ENCODE results near the gene TMEM86A. TPM values are rescaled to one million over a fixed set of nuclear protein-coding genes. Genes with fewer than 3 reads are reported as not detected.

Gene TMEM86A
- total RNA-seq, 2 donors from 2014 or later = 4.7 to 5.6 TPM

DNA sequence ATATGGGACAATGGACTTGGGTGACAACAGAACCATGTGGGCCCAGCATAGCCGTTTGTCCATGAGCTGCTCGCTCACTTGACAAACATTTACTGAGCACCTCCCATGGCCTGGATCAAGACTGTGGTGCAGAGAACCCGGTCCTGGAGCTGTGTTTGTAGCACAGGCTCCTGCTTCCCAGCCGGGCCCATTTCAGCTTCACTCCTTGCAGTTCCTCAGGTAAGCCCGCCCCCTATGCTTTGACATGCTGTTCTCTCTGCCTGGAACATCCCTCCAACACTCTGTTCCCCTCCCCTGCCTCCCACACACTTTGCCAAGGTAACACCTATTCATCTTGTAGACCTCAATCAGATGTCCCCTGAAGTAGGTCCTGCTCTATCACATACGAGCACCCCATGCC, 46.7 kb downstream of the TMEM86A start:
- H3K27me3 ChIP-seq = no peaks in the 10 kb centered on the region
- TF ChIP-seq, protein P1, sequence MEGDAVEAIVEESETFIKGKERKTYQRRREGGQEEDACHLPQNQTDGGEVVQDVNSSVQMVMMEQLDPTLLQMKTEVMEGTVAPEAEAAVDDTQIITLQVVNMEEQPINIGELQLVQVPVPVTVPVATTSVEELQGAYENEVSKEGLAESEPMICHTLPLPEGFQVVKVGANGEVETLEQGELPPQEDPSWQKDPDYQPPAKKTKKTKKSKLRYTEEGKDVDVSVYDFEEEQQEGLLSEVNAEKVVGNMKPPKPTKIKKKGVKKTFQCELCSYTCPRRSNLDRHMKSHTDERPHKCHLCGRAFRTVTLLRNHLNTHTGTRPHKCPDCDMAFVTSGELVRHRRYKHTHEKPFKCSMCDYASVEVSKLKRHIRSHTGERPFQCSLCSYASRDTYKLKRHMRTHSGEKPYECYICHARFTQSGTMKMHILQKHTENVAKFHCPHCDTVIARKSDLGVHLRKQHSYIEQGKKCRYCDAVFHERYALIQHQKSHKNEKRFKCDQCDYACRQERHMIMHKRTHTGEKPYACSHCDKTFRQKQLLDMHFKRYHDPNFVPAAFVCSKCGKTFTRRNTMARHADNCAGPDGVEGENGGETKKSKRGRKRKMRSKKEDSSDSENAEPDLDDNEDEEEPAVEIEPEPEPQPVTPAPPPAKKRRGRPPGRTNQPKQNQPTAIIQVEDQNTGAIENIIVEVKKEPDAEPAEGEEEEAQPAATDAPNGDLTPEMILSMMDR (IDR thresholded peaks at IDR 0.05) = no peak
- TF ChIP-seq POLR2A (IDR thresholded peaks at IDR 0.05) = no peak
- H3K4me3 ChIP-seq = no peak overlapping the region
- H3K36me3 ChIP-seq (replicated peaks in 1 of 2; ENCODE audit: insufficient read depth in 1 of 2, low read depth in 2 of 2) = no peaks in the 10 kb centered on the region
- intact Hi-C loops (cut with DNase I) = no loop called here
- H3K4me1 ChIP-seq = no peaks in the 10 kb centered on the region
- DNase-seq = no peak
- H3K27ac ChIP-seq = no peak overlapping the region
- WGBS, 2 donors = 73 to 78% methylated on average over 6 of the region's 6 CpGs
- ATAC-seq = no peak
- H3K9me3 ChIP-seq = no peaks in the 10 kb centered on the region

DNA sequence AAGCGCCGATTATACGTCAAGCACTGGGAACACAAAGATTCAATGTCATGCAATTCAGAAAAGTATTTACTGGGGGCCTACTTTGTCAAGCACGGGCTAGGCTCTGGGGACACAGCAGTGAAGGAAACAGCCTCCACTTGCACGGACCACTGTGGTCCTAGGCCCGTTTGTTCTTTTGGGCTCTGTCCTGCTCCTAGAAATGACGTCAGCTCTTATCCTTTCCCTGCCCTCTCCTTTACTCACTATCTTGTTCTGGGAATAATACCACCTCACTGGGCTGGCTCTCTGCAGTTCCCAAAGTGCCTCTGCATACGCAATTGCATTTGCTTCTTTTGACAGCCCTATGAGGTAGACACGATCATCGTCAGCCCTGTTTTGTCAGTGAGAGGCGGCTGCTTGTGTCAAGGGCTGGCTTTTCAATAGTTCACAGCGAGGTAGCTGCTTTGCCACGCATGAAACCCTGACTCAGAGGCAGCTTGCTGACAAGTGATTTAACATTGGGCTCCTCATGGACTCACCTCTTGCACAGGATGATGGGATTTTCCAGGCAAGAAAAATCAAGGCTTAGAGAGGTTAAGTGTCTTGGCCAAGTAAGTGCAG, 50.3 kb downstream of the TMEM86A start:
- intact Hi-C loops (cut with DNase I) = no loop called here
- Histone ChIP-seq H3K27ac (no peak overlapping the region), H3K27me3 (no peaks in the 10 kb centered on the region), H3K36me3 (replicated peaks in 1 of 2; ENCODE audit: insufficient read depth in 1 of 2, low read depth in 2 of 2) (no peaks in the 10 kb centered on the region), H3K4me1 (no peaks in the 10 kb centered on the region), H3K4me3 (no peak overlapping the region), H3K9me3 (no peaks in the 10 kb centered on the region)
- DNase-seq = no peak
- TF ChIP-seq POLR2A (IDR thresholded peaks at IDR 0.05) = no peak
- TF ChIP-seq, protein P1 (IDR thresholded peaks at IDR 0.05) = no peak
- ATAC-seq = no peak
- WGBS, 2 donors = 76 to 77% methylated on average over 13 of the region's 13 CpGs

DNA sequence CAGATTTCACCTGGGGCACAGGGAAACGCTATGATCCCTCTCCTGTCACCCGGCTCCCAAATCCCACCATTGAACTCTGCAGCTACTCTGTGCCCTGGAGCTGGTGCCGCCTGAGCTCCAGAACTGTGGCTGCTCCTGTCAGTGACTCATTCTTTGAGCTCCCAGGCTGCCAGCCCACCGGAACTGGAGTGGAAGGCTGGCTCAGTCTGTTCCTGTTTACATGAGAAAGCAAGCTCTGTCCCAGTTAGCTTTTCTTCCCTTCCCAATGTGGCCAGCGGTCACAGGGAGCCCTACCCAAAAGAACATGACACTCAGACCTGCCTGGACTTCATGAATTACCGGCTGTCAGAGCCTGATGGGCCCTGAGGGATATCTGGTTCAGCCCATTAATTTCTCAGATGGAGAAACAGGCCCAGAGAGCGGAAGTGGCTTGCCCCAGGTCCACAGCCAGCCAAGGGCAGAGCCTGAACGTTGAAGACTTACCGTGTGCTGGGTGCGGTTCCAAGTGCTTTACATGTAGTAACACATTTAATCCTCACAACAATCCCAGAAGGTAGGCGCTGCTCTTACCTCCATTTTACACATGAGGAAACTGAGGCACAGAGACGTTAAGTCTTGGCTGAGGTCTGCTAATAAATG, 51.2 kb downstream of the TMEM86A start:
- H3K36me3 ChIP-seq (replicated peaks in 1 of 2; ENCODE audit: insufficient read depth in 1 of 2, low read depth in 2 of 2) = no peaks in the 10 kb centered on the region
- ATAC-seq (no peak), DNase-seq (peak in 1 of 4 donors; percentile 59)
- no peak overlapping the region for H3K4me3 ChIP-seq
- H3K9me3 ChIP-seq = no peaks in the 10 kb centered on the region
- H3K27me3 ChIP-seq = no peaks in the 10 kb centered on the region
- 66 to 72% methylated on average over 9 to 12 of the region's 12 CpGs for WGBS, 2 donors
- no peaks in the 10 kb centered on the region for H3K4me1 ChIP-seq
- TF ChIP-seq POLR2A (IDR thresholded peaks at IDR 0.05) = no peak
- TF ChIP-seq, protein P1 (IDR thresholded peaks at IDR 0.05) = no peak
- no peak overlapping the region for H3K27ac ChIP-seq
- intact Hi-C loops (cut with DNase I) = no loop called here

DNA sequence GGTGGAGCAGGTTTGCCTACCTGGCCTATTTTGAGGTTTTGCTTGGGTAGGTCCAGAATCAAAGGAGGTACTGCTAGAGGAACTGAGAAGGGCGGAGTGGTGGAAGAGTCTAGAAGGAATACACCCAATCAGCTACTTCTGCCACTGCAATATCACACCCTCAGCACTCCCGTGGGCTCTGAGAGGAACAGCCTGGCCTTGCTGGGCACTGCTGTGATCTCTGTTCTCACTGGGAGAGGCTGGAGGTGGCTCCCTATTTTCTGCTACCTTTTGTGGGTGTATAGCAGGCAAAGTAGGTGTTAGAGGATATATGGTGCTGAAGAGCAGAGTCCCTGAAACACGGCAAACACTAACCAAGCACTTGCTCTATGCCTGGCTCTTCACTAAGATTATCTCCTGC, 52.4 kb downstream of the TMEM86A start:
- Histone ChIP-seq H3K36me3 (replicated peaks in 1 of 2; ENCODE audit: insufficient read depth in 1 of 2, low read depth in 2 of 2) (no peaks in the 10 kb centered on the region), H3K4me1 (no peaks in the 10 kb centered on the region)
- 42 to 68% methylated on average over 3 of the region's 3 CpGs for WGBS, 2 donors

More for the DNA sequence above, 52.4 kb downstream of the TMEM86A start:
- no peak for DNase-seq
- Histone ChIP-seq H3K27me3 (no peaks in the 10 kb centered on the region), H3K9me3 (no peaks in the 10 kb centered on the region), H3K27ac (no peak overlapping the region), H3K4me3 (no peak overlapping the region)
- intact Hi-C loops (cut with DNase I) = no loop called here
- no peak for TF ChIP-seq POLR2A (IDR thresholded peaks at IDR 0.05)
- TF ChIP-seq, protein P1 (IDR thresholded peaks at IDR 0.05) = no peak
- no peak for ATAC-seq

All from body of pancreas (tissue), 4 donors.